Testis (tissue), 3 donors: ENCODE results near the gene CORO1A. TPM values are rescaled to one million over a fixed set of nuclear protein-coding genes. Genes with fewer than 3 reads are reported as not detected.
"Not testable (repeated sequence)": the region's sequence is repeated elsewhere in the genome, so short reads cannot be mapped to it uniquely, and the experiment has no call there.

Source experiments
- DNase-seq: peaks from one replicate; pipeline ENCODE4 v3.0.0-alpha.2; 2019
- H3K27ac ChIP-seq, 2 donors: fragments of 200-600 bp; sonication (generic); one replicate each; pipeline ENCODE4 v1.5.1; 2019
- H3K27me3 ChIP-seq: fragments of 200-600 bp; sonication (generic); one replicate; pipeline ENCODE4 v1.5.1; 2019
- H3K36me3 ChIP-seq: fragments of 200-600 bp; sonication (generic); one replicate; pipeline ENCODE4 v1.5.1; 2017; ENCODE audit warnings: low read depth; ENCODE audit errors: missing control alignments
- H3K4me1 ChIP-seq: fragments of 200-600 bp; sonication (generic); one replicate; pipeline ENCODE4 v1.5.1; 2019
- H3K4me3 ChIP-seq, 2 donors: fragments of 200-600 bp; sonication (generic); one replicate each; pipeline ENCODE4 v1.5.1; 2017 to 2019
- H3K9me3 ChIP-seq: fragments of 200-600 bp; sonication (generic); one replicate; pipeline ENCODE4 v1.5.1; 2017
- CTCF ChIP-seq, 3 experiments: fragments of 450-650 bp in 2 of 3; fragments of 200-600 bp in 1 of 3; sonication (generic) in 1 of 3; IDR thresholded peaks; one replicate each; pipeline ENCODE4 v1.5.1; 2016 to 2019; ENCODE audit warnings: antibody characterized with exemption in 3 of 3, mild to moderate bottlenecking in 2 of 3, moderate library complexity in 1 of 3
- POLR2A ChIP-seq: fragments of 450-650 bp; IDR thresholded peaks from one replicate; pipeline ENCODE4 v1.6.1; 2017; ENCODE audit warnings: antibody characterized with exemption, mild to moderate bottlenecking, moderate library complexity
- WGBS, 2 donors: methylation state at CpG; one replicate each; pipeline ENCODE4 v1.1.5; 2018; 5-methylcytosine and 5-hydroxymethylcytosine counted together
- intact Hi-C: fragments of 100-400 bp; cut with DNase I; formaldehyde crosslinking; loops from one replicate; pipeline ENCODE4 v1.15.1; 2023; ENCODE audit warnings: low total_unique reads
- polyA plus RNA-seq: library from polyadenylated mRNA; stranded (reverse); fragments of 350-450 nt; fragmentation: Illumina TruSeq; extraction: RNeasy Lipid Tissue Mini Kit (QIAGEN cat#74804); gene quantifications from one replicate; pipeline ENCODE4 v1.2.3, GENCODE V29; 2014; ENCODE audit warnings: low read depth, low replicate concordance; ENCODE audit not compliant: insufficient read depth
- total RNA-seq, 2 donors: library from RNA; depleted of rRNA; stranded (reverse); fragments of >200 nt; gene quantifications; one replicate each; pipeline ENCODE4 v1.2.3, GENCODE V29; 2016

The CORO1A gene
- total and polyA plus RNA-seq, 3 donors from 2014 or later: 4.4 to 19.7 (median 9.6) TPM

DNA sequence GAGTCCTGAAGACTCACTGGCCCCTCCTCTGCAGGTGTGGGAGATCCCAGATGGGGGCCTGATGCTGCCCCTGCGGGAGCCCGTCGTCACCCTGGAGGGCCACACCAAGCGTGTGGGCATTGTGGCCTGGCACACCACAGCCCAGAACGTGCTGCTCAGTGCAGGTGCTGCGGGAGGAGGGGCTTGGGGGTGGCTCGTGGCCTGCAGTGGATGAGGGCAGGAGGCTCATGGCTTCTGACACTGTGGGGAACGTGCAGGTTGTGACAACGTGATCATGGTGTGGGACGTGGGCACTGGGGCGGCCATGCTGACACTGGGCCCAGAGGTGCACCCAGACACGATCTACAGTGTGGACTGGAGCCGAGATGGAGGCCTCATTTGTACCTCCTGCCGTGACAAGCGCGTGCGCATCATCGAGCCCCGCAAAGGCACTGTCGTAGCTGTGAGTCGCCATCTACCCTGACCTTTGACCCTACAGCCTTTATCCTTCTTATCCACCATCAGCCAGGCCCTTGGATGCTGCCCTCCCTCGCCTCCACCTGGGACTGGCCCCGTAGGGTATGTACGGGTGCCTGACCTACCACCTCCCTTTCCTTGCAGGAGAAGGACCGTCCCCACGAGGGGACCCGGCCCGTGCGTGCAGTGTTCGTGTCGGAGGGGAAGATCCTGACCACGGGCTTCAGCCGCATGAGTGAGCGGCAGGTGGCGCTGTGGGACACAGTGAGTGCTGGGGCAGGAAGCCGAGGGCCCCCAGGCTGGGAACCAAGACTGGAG lies 3.6 kb downstream of the CORO1A start:
- no peak for TF ChIP-seq POLR2A
- TF ChIP-seq CTCF (IDR thresholded peaks at IDR 0.05): peak in 2 of 3 experiments; percentile 15 to 47
- Histone ChIP-seq H3K27me3 (no peaks in the 10 kb centered on the region), H3K36me3 (no peaks in the 10 kb centered on the region), H3K4me3 (no peak overlapping the region), H3K9me3 (no peaks in the 10 kb centered on the region), H3K4me1 (no peaks in the 10 kb centered on the region), H3K27ac (no peak overlapping the region)
- DNase-seq: peak; percentile 61
- 75 to 79% methylated on average over 22 to 36 of the region's 36 CpGs for WGBS, 2 donors
- intact Hi-C loops: no loop called here

DNA sequence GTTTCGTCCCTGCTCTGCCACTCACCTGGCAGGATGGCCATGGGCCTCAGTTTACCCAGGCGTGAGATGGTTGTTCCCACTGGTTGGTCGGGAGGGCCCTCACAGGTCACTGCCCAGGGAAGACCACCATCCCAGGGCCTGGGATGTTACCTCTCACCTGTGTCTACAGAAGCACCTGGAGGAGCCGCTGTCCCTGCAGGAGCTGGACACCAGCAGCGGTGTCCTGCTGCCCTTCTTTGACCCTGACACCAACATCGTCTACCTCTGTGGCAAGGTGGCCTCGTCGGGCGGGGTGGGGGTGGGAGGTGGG lies 4.1 kb downstream of the CORO1A start:
- Histone ChIP-seq H3K4me1 (no peaks in the 10 kb centered on the region), H3K9me3 (no peaks in the 10 kb centered on the region), H3K27me3 (no peaks in the 10 kb centered on the region), H3K27ac (no peak overlapping the region), H3K4me3 (no peak overlapping the region), H3K36me3 (no peaks in the 10 kb centered on the region)
- no peak for TF ChIP-seq CTCF (IDR thresholded peaks at IDR 0.05)
- no peak for TF ChIP-seq POLR2A
- WGBS, 2 donors: 45 to 80% methylated on average over 2 to 9 of the region's 9 CpGs
- no peak for DNase-seq
- intact Hi-C loops: no loop called here

GRCh38 chr16:30187971-30188561 lies 4.7 kb downstream of the CORO1A start:
- intact Hi-C loops: no loop called here
- DNase-seq: no peak
- WGBS, 2 donors: 91 to 92% methylated on average over 9 to 22 of the region's 23 CpGs
- TF ChIP-seq POLR2A (no peak), CTCF (IDR thresholded peaks at IDR 0.05) (no peak)
- no peaks in the 10 kb centered on the region for H3K4me1 ChIP-seq
- H3K27me3 ChIP-seq: no peaks in the 10 kb centered on the region
- H3K27ac ChIP-seq: no peak overlapping the region
- no peak overlapping the region for H3K4me3 ChIP-seq
- H3K9me3 ChIP-seq: no peaks in the 10 kb centered on the region
- no peaks in the 10 kb centered on the region for H3K36me3 ChIP-seq

- H3K9me3 ChIP-seq, H3K27ac ChIP-seq, H3K4me3 ChIP-seq, H3K36me3 ChIP-seq, DNase-seq, H3K27me3 ChIP-seq, intact Hi-C loops, H3K4me1 ChIP-seq: not testable (repeated sequence)
- 100% methylated on average over 3 of the region's 12 CpGs; no CpG with 5 or more reads in 1 of the 2 donors for WGBS, 2 donors
Measured at GRCh38 chr16:30191158-30191557, 7.8 kb downstream of the CORO1A start.

GRCh38 chr16:30193098-30193497 lies 9.7 kb downstream of the CORO1A start:
- H3K9me3 ChIP-seq, intact Hi-C loops, DNase-seq, H3K4me3 ChIP-seq, H3K27ac ChIP-seq, H3K27me3 ChIP-seq, H3K4me1 ChIP-seq, H3K36me3 ChIP-seq: not testable (repeated sequence)
- WGBS, 2 donors: no CpG with 5 or more reads among the region's 21 CpGs

GRCh38 chr16:30193615-30194014 lies 10.2 kb downstream of the CORO1A start, which contains the start of the genes BOLA2B and SLX1A:
BOLA2B (minus strand) TSS chr16:30193666; CDS start chr16:30193595, 71 bp downstream.
SLX1A (plus strand) TSS chr16:30193875; CDS start chr16:30194085, 210 bp downstream.
- H3K36me3 ChIP-seq, H3K4me1 ChIP-seq, H3K4me3 ChIP-seq, DNase-seq, H3K27me3 ChIP-seq, H3K9me3 ChIP-seq, H3K27ac ChIP-seq, intact Hi-C loops: not testable (repeated sequence)
- WGBS, 2 donors: no CpG with 5 or more reads among the region's 34 CpGs

- intact Hi-C loops, H3K36me3 ChIP-seq, H3K27me3 ChIP-seq, H3K4me3 ChIP-seq, H3K9me3 ChIP-seq, H3K4me1 ChIP-seq, H3K27ac ChIP-seq: not testable (repeated sequence)
- 4 to 11% methylated on average over 17 to 20 of the region's 60 CpGs for WGBS, 2 donors
- DNase-seq: peak; percentile 9
Measured at GRCh38 chr16:30194172-30194925, 10.9 kb downstream of the CORO1A start.

- DNase-seq, intact Hi-C loops, H3K36me3 ChIP-seq, H3K4me3 ChIP-seq, H3K27ac ChIP-seq, H3K27me3 ChIP-seq, H3K9me3 ChIP-seq, H3K4me1 ChIP-seq: not testable (repeated sequence)
- no CpG with 5 or more reads among the region's 2 CpGs for WGBS, 2 donors
Measured at GRCh38 chr16:30197001-30197400, 13.6 kb downstream of the CORO1A start.
